Omental fat pad (tissue), 4 donors: ENCODE data around the gene ECM2. TPM values are rescaled to one million over a fixed set of nuclear protein-coding genes. Genes with fewer than 3 reads are reported as not detected.
A peak's percentile ranks its signal among the peaks of the same experiment; 100 is the strongest.

Source experiments
- ATAC-seq: fragments of 150-250 bp; one replicate; pipeline ENCODE4 v1.9.1; 2016; ENCODE audit warnings: mild to moderate bottlenecking, moderate library complexity; ENCODE audit not compliant: low FRiP score
- DNase-seq: peaks from one replicate; pipeline ENCODE4 v3.0.0-alpha.2; 2019; ENCODE audit warnings: low spot score
- total RNA-seq, 4 donors: library from RNA; depleted of rRNA; stranded (reverse); fragments of >200 nt; gene quantifications; one replicate each; pipeline ENCODE4 v1.1.0, GENCODE V29; 2016
- TF ChIP-seq, protein P1 (sequence below), 3 donors: fragments of 450-650 bp; IDR thresholded peaks; one replicate each; pipeline ENCODE4 v1.5.1; 2016 to 2017; ENCODE audit warnings: antibody characterized with exemption in 3 of 3, mild to moderate bottlenecking in 3 of 3, moderate library complexity in 2 of 3

The ECM2 gene
- total RNA-seq, 4 donors from 2014 or later = 45.6 to 80.6 (median 54.1) TPM

DNA sequence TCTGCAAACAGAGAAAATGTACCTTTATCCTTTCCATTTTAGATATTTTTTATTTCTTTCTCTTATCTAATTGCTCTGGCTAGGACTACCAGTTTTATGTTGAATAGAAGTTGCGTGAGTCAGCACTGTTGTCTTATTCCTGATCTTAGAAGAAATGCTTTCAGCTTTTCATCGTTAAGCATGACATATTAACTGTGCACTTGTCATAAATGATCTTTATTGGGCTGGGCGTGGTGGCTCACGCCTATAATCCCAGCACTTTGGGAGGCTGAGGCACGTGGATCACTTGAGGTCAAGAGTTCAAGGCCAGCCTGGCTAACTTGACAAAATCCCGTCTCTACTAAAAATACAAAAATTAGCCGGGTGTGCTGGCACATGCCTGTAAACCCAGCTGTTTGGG is 8.2 kb upstream of the ECM2 start:
- DNase-seq (no peak), ATAC-seq (no peak)
- TF ChIP-seq, protein P1, sequence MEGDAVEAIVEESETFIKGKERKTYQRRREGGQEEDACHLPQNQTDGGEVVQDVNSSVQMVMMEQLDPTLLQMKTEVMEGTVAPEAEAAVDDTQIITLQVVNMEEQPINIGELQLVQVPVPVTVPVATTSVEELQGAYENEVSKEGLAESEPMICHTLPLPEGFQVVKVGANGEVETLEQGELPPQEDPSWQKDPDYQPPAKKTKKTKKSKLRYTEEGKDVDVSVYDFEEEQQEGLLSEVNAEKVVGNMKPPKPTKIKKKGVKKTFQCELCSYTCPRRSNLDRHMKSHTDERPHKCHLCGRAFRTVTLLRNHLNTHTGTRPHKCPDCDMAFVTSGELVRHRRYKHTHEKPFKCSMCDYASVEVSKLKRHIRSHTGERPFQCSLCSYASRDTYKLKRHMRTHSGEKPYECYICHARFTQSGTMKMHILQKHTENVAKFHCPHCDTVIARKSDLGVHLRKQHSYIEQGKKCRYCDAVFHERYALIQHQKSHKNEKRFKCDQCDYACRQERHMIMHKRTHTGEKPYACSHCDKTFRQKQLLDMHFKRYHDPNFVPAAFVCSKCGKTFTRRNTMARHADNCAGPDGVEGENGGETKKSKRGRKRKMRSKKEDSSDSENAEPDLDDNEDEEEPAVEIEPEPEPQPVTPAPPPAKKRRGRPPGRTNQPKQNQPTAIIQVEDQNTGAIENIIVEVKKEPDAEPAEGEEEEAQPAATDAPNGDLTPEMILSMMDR (IDR thresholded peaks at IDR 0.05) = no peak

- TF ChIP-seq, protein P1 (IDR thresholded peaks at IDR 0.05) = no peak
- ATAC-seq (no peak), DNase-seq (no peak)
Observed at GRCh38 chr9:92538541-92538940, 2.8 kb upstream of the ECM2 start.

DNA sequence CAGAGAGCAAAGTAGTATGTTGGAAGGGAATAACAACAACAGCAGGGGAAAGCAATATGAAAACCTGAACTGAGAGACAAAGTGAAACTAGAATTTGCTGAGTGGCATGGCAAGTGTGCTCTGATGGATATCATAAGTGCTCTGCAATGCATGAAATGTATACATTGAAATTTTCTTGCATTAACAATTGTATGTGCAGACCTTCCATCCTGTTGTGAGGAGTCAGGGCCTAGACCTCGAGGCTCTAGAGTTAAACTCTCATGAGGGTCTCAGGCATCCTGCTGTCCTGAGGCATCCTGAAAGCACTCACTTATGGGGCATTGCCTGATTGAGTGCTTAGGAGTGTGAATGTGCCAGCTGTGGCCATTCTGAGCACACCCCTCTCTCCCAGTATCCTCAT is 1.1 kb downstream of the ECM2 start:
- ATAC-seq (peak; percentile 75), DNase-seq (no peak)
- TF ChIP-seq, protein P1 (IDR thresholded peaks at IDR 0.05) = no peak

DNA sequence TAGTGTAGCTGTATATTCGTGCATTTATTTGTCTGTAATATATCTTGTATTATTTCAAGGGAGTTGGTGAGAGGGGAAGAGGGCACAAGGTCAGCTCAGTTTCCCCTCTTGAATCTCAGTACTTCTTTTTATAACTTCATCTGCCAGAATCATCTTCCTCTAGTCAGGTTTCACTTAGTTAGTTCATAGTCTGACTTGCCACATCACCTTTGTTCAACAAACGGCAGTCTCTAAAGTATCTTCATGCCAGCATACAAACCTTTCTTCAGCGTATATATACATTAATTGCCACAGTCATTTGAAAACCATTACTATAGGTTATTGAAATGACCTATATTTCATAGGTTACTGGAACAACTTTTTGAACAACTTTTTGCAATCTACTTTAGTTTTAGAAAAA is 1.6 kb downstream of the ECM2 start:
- ATAC-seq (no peak), DNase-seq (no peak)
- TF ChIP-seq, protein P1 (IDR thresholded peaks at IDR 0.05) = no peak

DNA sequence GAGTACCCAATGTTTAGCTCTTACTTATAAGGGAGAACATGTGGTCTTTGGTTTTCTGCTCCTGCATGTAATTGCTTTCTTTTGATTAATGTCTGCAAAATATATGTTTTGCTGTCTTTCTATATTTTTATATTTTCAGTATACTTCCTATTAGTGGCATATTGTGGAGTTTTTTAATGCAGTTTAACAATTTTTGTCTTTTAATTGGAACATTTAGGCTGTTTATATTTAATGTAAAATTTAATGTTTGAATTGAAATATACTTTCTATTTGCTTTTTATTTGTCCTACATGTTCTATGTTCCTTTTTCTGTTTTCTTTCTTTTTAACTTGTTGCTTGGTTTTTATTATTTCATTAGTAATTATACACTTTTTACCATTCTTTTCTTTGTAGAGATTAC is 4.9 kb downstream of the ECM2 start:
- no peak for DNase-seq
- no peak for ATAC-seq
- TF ChIP-seq, protein P1 (IDR thresholded peaks at IDR 0.05) = no peak

GRCh38 chr9:92529124-92529523 is 6.7 kb downstream of the ECM2 start:
- ATAC-seq = no peak

GRCh38 chr9:92528522-92528849 is 7.3 kb downstream of the ECM2 start:
- ATAC-seq = no peak
- TF ChIP-seq, protein P1 (IDR thresholded peaks at IDR 0.05) = no peak
- no peak for DNase-seq

More at GRCh38 chr9:92529124-92529523, 6.7 kb downstream of the ECM2 start:
- TF ChIP-seq, protein P1 (IDR thresholded peaks at IDR 0.05) = no peak
- no peak for DNase-seq
